ENCODE measurements around the gene CPNE5. TPM values are rescaled to one million over a fixed set of nuclear protein-coding genes. Genes with fewer than 3 reads are reported as not detected.
A peak's percentile ranks its signal among the peaks of the same experiment; 100 is the strongest.

CPNE5 gene
- total RNA-seq, 2 experiments from 2014 or later = 1.5 to 1.8 TPM

- ChIA-PET POLR2A (interaction anchor here (1.1 kb wide), 1 partner anchor 157 kb away, joined by 3 read pairs; no protein-coding TSS in a partner anchor), CTCF (interaction anchor here (1.1 to 9.6 kb wide), 3 partner anchors 21 to 256 kb away, joined by 6 to 106 read pairs (median 96); no protein-coding TSS in a partner anchor)
- H3K27ac Mint-ChIP-seq = no peak overlapping the region
- no peaks in the 10 kb centered on the region for H3K9me3 Mint-ChIP-seq
- no peak for DNase-seq
- H3K36me3 Mint-ChIP-seq = no peaks in the 10 kb centered on the region
- intact Hi-C loops (cut with micrococcal nuclease) = loop anchor here (1.0 kb wide), 1 partner anchor 89 kb away; no protein-coding TSS in a partner anchor
- H3K4me1 Mint-ChIP-seq (ENCODE audit: low read depth) = peaks cover 12% of the 10 kb centered on the region
- no peak overlapping the region for H3K4me3 Mint-ChIP-seq
- no peaks in the 10 kb centered on the region for H3K27me3 Mint-ChIP-seq
Measured at GRCh38 chr6:36762123-36762522, 77.1 kb downstream of the CPNE5 start.

DNA sequence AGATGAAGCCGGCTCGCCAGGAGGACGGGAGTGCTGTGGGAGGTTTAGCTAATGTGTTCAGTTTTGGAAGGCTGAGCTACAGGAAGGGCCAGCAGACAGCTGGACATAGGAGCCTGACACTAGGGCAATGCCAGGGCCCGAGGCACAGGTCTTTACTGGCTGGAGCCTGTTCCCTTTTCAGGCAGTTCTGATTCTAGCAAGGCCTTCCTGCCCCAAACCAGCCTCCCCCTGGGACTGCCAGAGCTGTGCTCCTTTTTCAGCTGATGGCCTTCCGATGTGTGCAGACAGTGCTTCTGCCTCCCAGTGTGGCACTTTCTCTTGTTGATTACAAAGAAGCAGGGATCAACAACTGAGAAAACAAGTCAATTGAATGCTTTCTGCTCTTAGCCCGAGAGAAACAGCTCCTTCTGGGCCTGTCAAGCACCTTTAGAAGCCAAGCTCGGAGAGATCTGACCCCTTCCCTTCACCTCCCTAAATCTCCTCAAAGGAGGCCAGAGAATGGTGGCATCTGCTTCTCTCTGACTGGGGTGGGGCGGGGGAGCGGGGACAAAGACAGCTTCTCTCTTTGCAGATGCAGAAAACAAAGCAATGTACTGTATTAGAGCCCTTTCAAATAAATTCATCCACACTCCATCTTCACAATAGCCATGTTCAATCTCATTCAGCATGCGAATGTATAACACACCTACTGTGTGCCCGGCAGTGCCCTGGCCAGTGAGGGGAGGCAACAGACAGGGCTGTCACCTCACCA, 78.4 kb downstream of the CPNE5 start:
- Mint-ChIP-seq H3K9me3 (no peaks in the 10 kb centered on the region), H3K27me3 (no peaks in the 10 kb centered on the region), H3K4me1 (ENCODE audit: low read depth) (peaks cover 24% of the 10 kb centered on the region), H3K36me3 (no peaks in the 10 kb centered on the region), H3K4me3 (no peak overlapping the region), H3K27ac (no peak overlapping the region)
- DNase-seq = no peak
- CTCF ChIA-PET = interaction anchor here (1.1 to 9.6 kb wide), 9 partner anchors 8 to 338 kb away, joined by 6 to 106 read pairs (median 19); partner anchors contain the start of gene CDKN1A
- POLR2A ChIA-PET = interaction anchor here (1.1 kb wide), 1 partner anchor 156 kb away, joined by 3 read pairs; no protein-coding TSS in a partner anchor
- intact Hi-C loops (cut with micrococcal nuclease) = no loop called here

DNA sequence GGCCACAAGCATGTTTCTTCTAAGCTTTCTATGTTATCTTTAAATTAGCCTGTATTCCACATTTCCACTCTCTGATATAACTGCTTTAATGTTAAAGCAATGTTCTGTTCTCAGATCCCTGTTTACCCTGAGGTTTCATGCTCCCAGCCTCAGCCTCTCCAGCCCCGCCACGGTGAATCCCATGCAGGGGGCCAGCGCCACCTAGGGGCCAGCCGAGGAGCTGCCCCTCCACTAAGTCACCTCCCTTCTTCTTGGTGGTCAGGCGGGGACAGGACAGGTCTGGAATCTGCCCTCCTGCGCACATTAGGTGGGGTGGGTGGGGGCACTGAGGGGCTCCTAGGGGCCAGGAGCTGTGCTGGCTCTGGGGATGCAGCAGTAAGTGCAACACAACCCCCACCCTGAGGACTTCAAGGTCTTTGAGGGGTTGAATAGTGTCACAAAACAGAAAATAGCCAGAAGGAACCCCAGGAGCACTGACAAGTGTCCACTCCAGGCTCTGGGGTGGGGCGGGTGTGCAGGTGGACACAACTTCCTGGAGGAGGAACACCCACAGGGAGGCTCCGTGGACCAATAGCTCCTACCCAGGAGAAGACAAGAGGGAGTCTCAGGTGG, 80.0 kb downstream of the CPNE5 start:
- H3K4me3 Mint-ChIP-seq = no peak overlapping the region
- H3K4me1 Mint-ChIP-seq (ENCODE audit: low read depth) = peaks cover 40% of the 10 kb centered on the region
- peak; percentile 89 for DNase-seq
- intact Hi-C loops (cut with micrococcal nuclease) = loop anchor here (1.0 to 10.0 kb wide), 7 partner anchors 136 to 446 kb away; partner anchors contain the start of genes KCTD20 and PXT1
- H3K27ac Mint-ChIP-seq = peak overlapping the region; percentile 11
- POLR2A ChIA-PET = interaction anchor here (0.8 to 1.4 kb wide), 3 partner anchors 23 to 336 kb away, joined by 3 to 5 read pairs (median 4); no protein-coding TSS in a partner anchor
- H3K27me3 Mint-ChIP-seq = no peaks in the 10 kb centered on the region
- no peaks in the 10 kb centered on the region for H3K36me3 Mint-ChIP-seq
- CTCF ChIA-PET = interaction anchor here (0.6 to 9.6 kb wide), 56 partner anchors 8 to 428 kb away, joined by 3 to 106 read pairs (median 4); partner anchors contain the start of genes CDKN1A, PPIL1 and RAB44
- H3K9me3 Mint-ChIP-seq = no peaks in the 10 kb centered on the region

DNA sequence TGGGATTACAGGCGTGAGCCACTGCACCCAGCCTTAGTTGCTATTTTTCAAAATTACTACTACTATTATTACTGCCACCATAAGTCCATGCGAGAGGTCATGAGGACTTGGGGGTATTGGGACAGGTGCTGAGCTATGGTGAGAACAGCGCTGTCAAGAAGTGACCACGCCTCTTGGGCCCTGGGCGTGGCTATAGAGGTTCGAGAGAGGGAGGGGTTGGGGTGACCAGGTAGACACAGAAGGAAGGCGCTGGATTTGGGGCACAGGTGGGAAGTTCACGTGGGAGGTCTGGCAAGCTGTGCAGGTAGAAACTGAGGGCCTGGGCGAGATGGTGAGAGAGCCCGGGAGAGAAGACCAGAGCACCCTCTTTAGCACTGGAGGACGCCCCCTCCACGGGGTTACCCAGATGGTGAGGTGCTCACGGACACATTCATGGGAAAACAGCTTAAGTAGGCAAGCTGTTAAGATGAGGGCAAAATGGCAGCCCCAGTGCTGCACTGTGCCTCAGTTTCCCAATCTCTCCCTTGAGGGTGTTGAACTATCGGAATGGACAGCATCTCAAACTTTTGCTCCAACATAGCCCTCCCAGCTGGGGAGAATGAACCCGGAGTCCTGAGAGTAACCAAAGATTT, 80.6 kb downstream of the CPNE5 start:
- H3K4me1 Mint-ChIP-seq (ENCODE audit: low read depth) = peaks cover 45% of the 10 kb centered on the region
- intact Hi-C loops (cut with micrococcal nuclease) = loop anchor here (1.0 to 10.0 kb wide), 7 partner anchors 135 to 446 kb away; partner anchors contain the start of genes KCTD20 and PXT1
- no peaks in the 10 kb centered on the region for H3K9me3 Mint-ChIP-seq
- H3K27ac Mint-ChIP-seq = no peak overlapping the region
- H3K4me3 Mint-ChIP-seq = no peak overlapping the region
- ChIA-PET POLR2A (interaction anchor here (0.8 to 1.4 kb wide), 4 partner anchors 76 to 335 kb away, joined by 3 to 4 read pairs (median 4); partner anchors contain the start of gene CDKN1A), CTCF (interaction anchor here (0.6 to 9.6 kb wide), 47 partner anchors 7 to 428 kb away, joined by 3 to 106 read pairs (median 5); partner anchors contain the start of genes CDKN1A, PPIL1 and RAB44)
- no peaks in the 10 kb centered on the region for H3K36me3 Mint-ChIP-seq
- no peak for DNase-seq
- H3K27me3 Mint-ChIP-seq = no peaks in the 10 kb centered on the region

DNA sequence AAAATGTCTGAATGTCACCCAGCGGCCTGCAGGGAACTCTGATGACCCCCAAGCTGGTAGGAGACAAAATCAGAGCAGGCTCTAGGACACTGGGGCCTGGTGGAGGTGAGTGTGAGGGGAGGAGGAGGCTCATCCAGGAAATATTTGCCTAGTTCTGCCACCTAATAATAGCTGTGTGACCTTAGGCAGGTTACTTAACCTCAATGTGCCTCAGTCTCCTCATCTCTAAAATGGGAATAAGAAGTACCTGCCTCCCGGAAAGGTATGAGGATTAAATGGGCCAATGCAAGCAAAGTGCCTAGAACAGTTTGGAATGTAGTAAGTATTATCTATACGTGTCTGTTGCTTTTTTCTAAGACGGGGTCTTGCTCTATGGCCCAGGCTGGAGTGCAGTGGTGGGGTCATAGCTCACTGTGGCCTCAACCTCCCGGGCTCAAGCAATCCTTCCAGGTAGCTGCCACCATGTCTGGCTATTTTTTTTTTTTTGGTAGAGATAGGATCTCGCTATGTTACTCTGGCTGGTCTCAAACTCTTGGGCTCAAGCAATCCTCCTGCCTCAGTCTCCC, 81.2 kb downstream of the CPNE5 start:
- no peak overlapping the region for H3K4me3 Mint-ChIP-seq
- POLR2A ChIA-PET = interaction anchor here (0.8 to 1.1 kb wide), 2 partner anchors 80 to 157 kb away, joined by 3 to 4 read pairs; partner anchors contain the start of gene CDKN1A
- intact Hi-C loops (cut with micrococcal nuclease) = loop anchor here (2.0 to 10.0 kb wide), 4 partner anchors 154 to 447 kb away; partner anchors contain the start of genes KCTD20 and PXT1
- no peaks in the 10 kb centered on the region for H3K27me3 Mint-ChIP-seq
- CTCF ChIA-PET = interaction anchor here (0.6 to 9.6 kb wide), 23 partner anchors 10 to 335 kb away, joined by 3 to 106 read pairs (median 9); partner anchors contain the start of genes CDKN1A, PPIL1 and RAB44
- H3K27ac Mint-ChIP-seq = no peak overlapping the region
- H3K4me1 Mint-ChIP-seq (ENCODE audit: low read depth) = peaks cover 49% of the 10 kb centered on the region
- H3K9me3 Mint-ChIP-seq = no peaks in the 10 kb centered on the region
- DNase-seq = no peak
- H3K36me3 Mint-ChIP-seq = no peaks in the 10 kb centered on the region

DNA sequence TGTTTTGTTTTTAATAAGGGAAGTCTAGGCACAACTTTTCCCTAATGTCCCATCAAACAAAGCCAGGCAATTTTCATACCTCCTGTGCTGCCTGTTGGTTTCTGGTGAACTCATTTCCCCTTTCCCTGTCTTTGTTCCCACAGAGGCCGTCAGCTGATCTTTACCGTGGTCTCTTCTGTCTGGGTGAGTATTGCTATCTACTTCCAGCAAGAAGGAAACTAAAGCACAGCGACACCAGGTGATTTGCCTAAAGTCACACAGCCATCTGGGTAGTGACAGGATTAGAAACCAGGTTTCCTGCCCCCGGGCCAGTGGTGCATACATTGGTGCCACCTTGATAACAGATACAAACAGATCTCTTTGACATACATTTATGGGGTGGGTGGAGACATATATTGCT, 82.0 kb downstream of the CPNE5 start:
- POLR2A ChIA-PET = interaction anchor here (1.1 to 1.7 kb wide), 3 partner anchors 15 to 79 kb away, joined by 3 to 8 read pairs (median 4); partner anchors contain the start of gene CDKN1A
- CTCF ChIA-PET = interaction anchor here (1.2 to 9.6 kb wide), 7 partner anchors 11 to 453 kb away, joined by 3 to 106 read pairs (median 59); partner anchors contain the start of gene CDKN1A
- peak; percentile 66 for DNase-seq
- Mint-ChIP-seq H3K27me3 (no peaks in the 10 kb centered on the region), H3K27ac (peak overlapping the region; percentile 31), H3K4me1 (ENCODE audit: low read depth) (peaks cover 57% of the 10 kb centered on the region), H3K9me3 (no peaks in the 10 kb centered on the region), H3K4me3 (no peak overlapping the region), H3K36me3 (no peaks in the 10 kb centered on the region)
- intact Hi-C loops (cut with micrococcal nuclease) = loop anchor here (5.0 to 10.0 kb wide), 3 partner anchors 155 to 448 kb away; partner anchors contain the start of genes KCTD20 and PXT1

GRCh38 chr6:36756786-36757185, 82.5 kb downstream of the CPNE5 start:
- POLR2A ChIA-PET = interaction anchor here (1.3 to 1.9 kb wide), 3 partner anchors 15 to 78 kb away, joined by 3 to 8 read pairs (median 6); partner anchors contain the start of gene CDKN1A

DNA sequence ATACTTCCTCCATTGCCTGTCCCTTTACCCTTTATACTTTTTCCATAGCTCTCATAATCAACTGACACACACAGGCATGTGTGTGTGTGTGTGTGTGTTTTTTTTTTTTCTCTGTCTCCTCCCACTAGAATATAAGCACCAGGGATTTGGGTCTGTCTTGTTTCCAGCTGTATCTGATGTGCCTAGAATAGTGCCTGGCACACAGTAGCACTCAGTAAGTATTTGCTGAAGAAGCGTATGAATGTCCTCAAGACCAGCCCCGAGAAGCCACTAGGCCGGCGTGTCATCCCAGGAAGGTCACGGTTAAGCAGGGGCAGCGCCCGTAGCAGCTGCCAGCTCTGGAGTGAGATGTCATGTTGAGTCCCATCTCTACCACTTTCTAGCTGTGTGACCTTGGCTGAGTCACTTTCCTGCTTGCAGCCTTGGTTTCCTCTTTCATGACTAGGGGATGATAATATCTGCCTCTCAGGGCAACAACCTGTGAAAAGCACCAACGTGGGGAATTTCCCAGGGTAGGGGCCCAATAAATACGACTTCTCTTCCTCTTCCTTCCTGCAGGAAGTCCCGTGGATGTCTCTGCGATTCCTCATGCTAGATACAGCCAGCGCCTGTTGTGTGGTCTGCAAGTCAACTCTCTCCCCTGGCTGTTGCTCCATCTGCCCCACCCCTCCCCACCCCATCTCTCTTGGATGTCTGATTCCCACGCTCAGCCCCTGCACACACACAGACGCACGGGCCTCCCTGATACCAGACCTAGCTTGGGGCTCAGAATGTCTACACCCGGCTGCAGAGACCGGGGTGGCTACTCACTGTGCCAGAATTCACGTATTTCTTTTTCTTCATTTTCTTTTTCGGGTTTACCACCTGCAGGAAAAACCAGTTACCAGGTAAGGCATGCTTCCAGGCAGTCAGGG, 83.6 kb downstream of the CPNE5 start:
- peaks cover 66% of the 10 kb centered on the region for H3K4me1 Mint-ChIP-seq (ENCODE audit: low read depth)
- ChIA-PET CTCF (interaction anchor here (0.6 to 9.6 kb wide), 14 partner anchors 8 to 454 kb away, joined by 3 to 106 read pairs (median 4); no protein-coding TSS in a partner anchor), POLR2A (interaction anchor here (1.4 to 1.9 kb wide), 4 partner anchors 8 to 77 kb away, joined by 3 to 8 read pairs (median 6); partner anchors contain the start of gene CDKN1A)
- peak; percentile 89 for DNase-seq
- no peaks in the 10 kb centered on the region for H3K36me3 Mint-ChIP-seq
- H3K9me3 Mint-ChIP-seq = peaks cover under 1% of the 10 kb centered on the region
- intact Hi-C loops (cut with micrococcal nuclease) = loop anchor here (1.0 to 10.0 kb wide), 7 partner anchors 29 to 449 kb away; partner anchors contain the start of genes KCTD20 and PXT1
- H3K27ac Mint-ChIP-seq = peak overlapping the region; percentile 87
- no peaks in the 10 kb centered on the region for H3K27me3 Mint-ChIP-seq
- peak overlapping the region; percentile 54 for H3K4me3 Mint-ChIP-seq

More at GRCh38 chr6:36756786-36757185, 82.5 kb downstream of the CPNE5 start:
- H3K4me1 Mint-ChIP-seq (ENCODE audit: low read depth) = peaks cover 61% of the 10 kb centered on the region
- H3K36me3 Mint-ChIP-seq = no peaks in the 10 kb centered on the region
- H3K9me3 Mint-ChIP-seq = no peaks in the 10 kb centered on the region
- no peak for DNase-seq
- no peaks in the 10 kb centered on the region for H3K27me3 Mint-ChIP-seq
- intact Hi-C loops (cut with micrococcal nuclease) = loop anchor here (5.0 to 10.0 kb wide), 3 partner anchors 156 to 448 kb away; partner anchors contain the start of genes KCTD20 and PXT1
- H3K4me3 Mint-ChIP-seq = no peak overlapping the region
- H3K27ac Mint-ChIP-seq = peak overlapping the region; percentile 87
- CTCF ChIA-PET = interaction anchor here (1.2 to 9.6 kb wide), 6 partner anchors 12 to 453 kb away, joined by 3 to 106 read pairs (median 13); no protein-coding TSS in a partner anchor

- H3K27me3 Mint-ChIP-seq = no peaks in the 10 kb centered on the region
- ChIA-PET CTCF (interaction anchor here (0.6 to 9.6 kb wide), 11 partner anchors 9 to 453 kb away, joined by 3 to 106 read pairs (median 6); no protein-coding TSS in a partner anchor), POLR2A (interaction anchor here (1.4 to 1.9 kb wide), 4 partner anchors 9 to 76 kb away, joined by 3 to 13 read pairs (median 6); partner anchors contain the start of gene CDKN1A)
- DNase-seq = no peak
- peaks cover 66% of the 10 kb centered on the region for H3K4me1 Mint-ChIP-seq (ENCODE audit: low read depth)
- H3K36me3 Mint-ChIP-seq = no peaks in the 10 kb centered on the region
- peaks cover 9% of the 10 kb centered on the region for H3K9me3 Mint-ChIP-seq
- H3K27ac Mint-ChIP-seq = peak overlapping the region; percentile 87
- H3K4me3 Mint-ChIP-seq = peak overlapping the region; percentile 54
- intact Hi-C loops (cut with micrococcal nuclease) = loop anchor here (1.0 to 10.0 kb wide), 7 partner anchors 28 to 450 kb away; partner anchors contain the start of genes KCTD20 and PXT1
Measured at GRCh38 chr6:36754582-36755434, 84.4 kb downstream of the CPNE5 start.

Data from activated CD4-positive, alpha-beta memory T cell treated with anti-CD3 and anti-CD28 coated beads for 36 hours (primary cell).